ENCODE measurements around the gene C3orf22.

Gene C3orf22

GRCh38 chr3:126542340-126543241, 16.1 kb downstream of the C3orf22 start:
- no peak for DNase-seq (ENCODE audit: extremely low read depth, insufficient read length)
- Histone ChIP-seq H3K36me3 (ENCODE audit: control insufficient read depth, insufficient read depth, low read length) (no peaks in the 10 kb centered on the region), H3K4me3 (replicated peaks; ENCODE audit: low read depth, low read length) (no peak overlapping the region), H3K27me3 (replicated peaks; ENCODE audit: control insufficient read depth, insufficient read depth, low read length) (no peaks in the 10 kb centered on the region; the same call in none of the 2 replicates)
- TF ChIP-seq CTCF (IDR thresholded peaks at IDR 0.05; ENCODE audit: insufficient read depth, low read length, poor library complexity, severe bottlenecking): no peak

- TF ChIP-seq CTCF (IDR thresholded peaks at IDR 0.05; ENCODE audit: insufficient read depth, low read length, poor library complexity, severe bottlenecking): no peak
- no peak overlapping the region for H3K4me3 ChIP-seq (replicated peaks; ENCODE audit: low read depth, low read length)
- H3K27me3 ChIP-seq (replicated peaks; ENCODE audit: control insufficient read depth, insufficient read depth, low read length): no peaks in the 10 kb centered on the region; the same call in none of the 2 replicates
- DNase-seq (ENCODE audit: extremely low read depth, insufficient read length): no peak
- no peaks in the 10 kb centered on the region for H3K36me3 ChIP-seq (ENCODE audit: control insufficient read depth, insufficient read depth, low read length)
These were observed 16.9 kb downstream of the C3orf22 start for GRCh38 chr3:126541628-126542339.

GRCh38 chr3:126540951-126541627, 17.6 kb downstream of the C3orf22 start:
- Histone ChIP-seq H3K4me3 (replicated peaks; ENCODE audit: low read depth, low read length) (no peak overlapping the region), H3K36me3 (ENCODE audit: control insufficient read depth, insufficient read depth, low read length) (no peaks in the 10 kb centered on the region), H3K27me3 (replicated peaks; ENCODE audit: control insufficient read depth, insufficient read depth, low read length) (no peaks in the 10 kb centered on the region; the same call in 1 of the 2 replicates)
- no peak for TF ChIP-seq CTCF (IDR thresholded peaks at IDR 0.05; ENCODE audit: insufficient read depth, low read length, poor library complexity, severe bottlenecking)
- DNase-seq (ENCODE audit: extremely low read depth, insufficient read length): no peak

GRCh38 chr3:126540342-126540849, 18.3 kb downstream of the C3orf22 start:
- Histone ChIP-seq H3K36me3 (ENCODE audit: control insufficient read depth, insufficient read depth, low read length) (no peaks in the 10 kb centered on the region), H3K27me3 (replicated peaks; ENCODE audit: control insufficient read depth, insufficient read depth, low read length) (no peaks in the 10 kb centered on the region; the same call in 1 of the 2 replicates), H3K4me3 (replicated peaks; ENCODE audit: low read depth, low read length) (no peak overlapping the region)
- no peak for DNase-seq (ENCODE audit: extremely low read depth, insufficient read length)
- TF ChIP-seq CTCF (IDR thresholded peaks at IDR 0.05; ENCODE audit: insufficient read depth, low read length, poor library complexity, severe bottlenecking): no peak

- DNase-seq (ENCODE audit: extremely low read depth, insufficient read length): no peak
- H3K4me3 ChIP-seq (replicated peaks; ENCODE audit: low read depth, low read length): no peak overlapping the region
- H3K27me3 ChIP-seq (replicated peaks; ENCODE audit: control insufficient read depth, insufficient read depth, low read length): no peaks in the 10 kb centered on the region; the same call in 1 of the 2 replicates
- TF ChIP-seq CTCF (IDR thresholded peaks at IDR 0.05; ENCODE audit: insufficient read depth, low read length, poor library complexity, severe bottlenecking): no peak
- H3K36me3 ChIP-seq (ENCODE audit: control insufficient read depth, insufficient read depth, low read length): no peaks in the 10 kb centered on the region
These were observed 19.0 kb downstream of the C3orf22 start for GRCh38 chr3:126539558-126540250.
